GM12891 (cell line): Measurements from ENCODE around the gene CDYL2.

Source experiments
- DNase-seq: peaks from one replicate; pipeline ENCODE4 v3.0.0; 2011; ENCODE audit warnings: low spot score; ENCODE audit not compliant: insufficient read length
- FAIRE-seq: peaks from 2 replicates; lab custom pipeline; 2011; peaks lifted over from hg19 to GRCh38; lab: Jason Lieb, UNC
- PAX5 ChIP-seq: IDR thresholded peaks from 2 replicates; pipeline ENCODE4 v1.6.1; 2011; ENCODE audit warnings: low read length, moderate library complexity, mild to moderate bottlenecking; ENCODE audit not compliant: insufficient read depth, severe bottlenecking
- POLR2A ChIP-seq: IDR thresholded peaks from 2 replicates; pipeline ENCODE4 v1.6.1; 2011; ENCODE audit warnings: low read depth, low read length, control low read depth
- POLR2AphosphoS5 ChIP-seq: IDR thresholded peaks from 2 replicates; pipeline ENCODE4 v1.6.1; 2011; ENCODE audit warnings: low read depth, low read length, control low read depth
- POU2F2 ChIP-seq: IDR thresholded peaks from 2 replicates; pipeline ENCODE4 v1.6.1; 2011; ENCODE audit warnings: low read depth, mild to moderate bottlenecking, control low read depth, low read length, moderate library complexity
- SPI1 ChIP-seq: IDR thresholded peaks from 2 replicates; pipeline ENCODE4 v1.6.1; 2011; ENCODE audit warnings: low read depth, low read length, control low read depth
- TAF1 ChIP-seq: IDR thresholded peaks from 2 replicates; pipeline ENCODE4 v1.6.1; 2011; ENCODE audit warnings: low read depth, low read length, control low read depth

CDYL2 gene

DNA sequence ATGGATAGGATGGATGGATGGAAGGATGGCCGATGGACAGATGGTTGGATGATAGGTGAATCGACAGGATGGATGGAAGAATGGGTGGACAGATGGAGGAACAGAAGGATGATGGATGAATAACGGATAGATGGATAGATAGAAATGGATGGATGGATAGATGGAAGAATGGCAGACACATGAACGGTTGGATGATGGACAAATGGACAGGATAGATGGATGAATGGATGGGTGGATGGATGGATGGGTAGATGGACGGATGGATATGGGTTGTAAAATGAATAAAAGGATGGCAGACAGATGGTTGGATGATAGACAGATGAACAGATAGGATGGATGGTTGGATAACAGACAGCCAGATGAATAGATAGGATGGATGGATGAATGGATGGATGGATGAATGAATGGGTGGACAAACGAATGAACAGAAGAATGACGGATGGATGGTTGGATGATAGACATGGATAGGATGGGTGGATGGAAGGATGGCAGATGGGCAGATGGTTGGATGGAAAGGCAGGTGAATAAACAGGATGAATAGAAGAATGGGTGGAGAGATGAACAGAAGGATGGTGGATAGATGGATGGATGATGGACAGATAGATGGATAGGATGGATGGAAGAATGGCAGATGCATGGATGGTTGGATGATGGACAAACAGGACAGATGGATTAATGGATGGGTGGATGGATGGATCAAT, 207.7 kb downstream of the CDYL2 start:
- TF ChIP-seq SPI1 (no peak), POLR2A (no peak), POU2F2 (no peak), PAX5 (no peak), TAF1 (no peak), POLR2AphosphoS5 (no peak)
- DNase-seq (no peak), FAIRE-seq (peak; percentile 41)

DNA sequence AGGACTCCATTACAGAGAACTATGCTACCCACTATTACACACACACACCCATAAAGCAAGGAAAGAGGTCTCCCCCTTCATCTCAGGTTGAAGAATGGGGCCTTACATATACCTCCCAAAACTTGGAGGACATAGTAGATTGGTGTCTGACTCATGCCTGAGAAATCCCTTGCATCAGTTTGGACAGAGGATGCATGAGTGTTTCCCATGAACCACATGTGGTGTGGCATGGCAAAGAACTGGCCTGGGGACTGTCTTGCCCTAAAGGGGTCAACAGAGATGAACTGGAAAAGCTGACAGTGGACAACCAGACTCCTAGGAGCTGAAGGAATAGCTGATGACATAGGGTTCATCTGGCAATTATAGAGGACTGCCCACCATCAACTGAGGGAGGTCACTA, 209.6 kb downstream of the CDYL2 start:
- no peak for TF ChIP-seq POLR2A
- TF ChIP-seq POU2F2 = no peak
- no peak for TF ChIP-seq TAF1
- no peak for TF ChIP-seq POLR2AphosphoS5
- no peak for TF ChIP-seq PAX5
- TF ChIP-seq SPI1 = no peak
- FAIRE-seq = no peak
- no peak for DNase-seq

DNA sequence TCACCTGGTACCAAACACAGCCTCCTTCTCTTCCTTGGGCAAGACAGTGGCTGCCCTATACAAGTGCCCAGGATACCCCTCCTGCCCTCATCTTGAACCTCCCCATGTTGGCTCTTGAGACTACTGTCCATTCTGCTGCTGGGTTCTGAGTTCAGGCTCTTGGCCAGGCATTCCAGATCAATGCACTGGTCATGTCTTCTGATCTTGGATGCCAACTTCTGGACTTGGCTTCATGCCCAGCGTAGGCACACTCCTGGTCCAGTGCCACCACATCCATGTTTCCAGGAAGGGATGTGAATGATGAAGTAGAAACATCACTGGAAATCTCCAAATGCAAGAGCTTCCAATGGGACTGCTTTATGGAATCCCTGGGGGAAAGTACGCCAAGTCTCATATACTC, 212.1 kb downstream of the CDYL2 start:
- TF ChIP-seq SPI1 (no peak), TAF1 (no peak), POU2F2 (no peak), POLR2AphosphoS5 (no peak), PAX5 (no peak), POLR2A (no peak)
- FAIRE-seq (no peak), DNase-seq (no peak)

DNA sequence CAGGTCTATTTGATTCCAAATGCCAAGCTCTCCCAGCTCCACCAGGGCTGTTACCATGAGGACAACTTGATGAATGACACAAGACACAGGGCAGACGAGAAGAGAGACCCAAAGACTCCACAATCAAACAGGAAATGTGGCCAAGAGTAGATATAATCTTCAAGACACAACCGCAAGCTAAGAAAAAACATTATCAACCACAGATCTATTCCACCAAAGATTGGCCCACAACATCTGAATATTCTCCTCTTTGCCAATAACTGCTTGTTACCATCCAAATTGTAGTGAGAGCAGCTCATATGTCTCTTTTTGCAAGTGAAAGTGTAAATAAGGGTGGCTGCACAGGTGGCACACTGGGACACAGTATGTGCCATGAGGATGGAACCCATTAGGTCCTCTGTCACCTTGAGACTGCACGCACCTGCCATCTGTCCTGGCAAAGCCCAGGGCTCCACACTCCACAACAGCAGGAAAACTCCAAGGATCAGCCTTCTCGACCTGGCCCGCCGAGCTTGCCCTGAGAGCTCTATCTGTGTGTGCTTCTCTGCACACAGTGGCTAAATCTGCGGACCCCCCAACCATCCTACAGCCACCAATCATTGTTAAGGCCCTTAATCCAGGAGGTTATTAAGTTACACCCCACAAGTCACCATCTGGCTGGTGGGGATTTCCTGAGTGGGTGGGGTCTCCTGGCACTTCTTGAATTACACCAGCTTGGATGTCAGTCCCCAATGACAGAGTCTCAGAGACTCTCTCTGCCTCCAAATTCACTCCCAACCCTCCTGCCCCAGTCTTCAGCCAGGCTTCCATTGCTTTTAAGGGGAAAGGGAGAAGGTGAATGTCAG, 213.1 kb downstream of the CDYL2 start:
- no peak for TF ChIP-seq POU2F2
- TF ChIP-seq TAF1 = no peak
- TF ChIP-seq POLR2AphosphoS5 = no peak
- no peak for TF ChIP-seq POLR2A
- no peak for TF ChIP-seq SPI1
- TF ChIP-seq PAX5 = no peak
- DNase-seq = no peak
- FAIRE-seq = peak; percentile 51

DNA sequence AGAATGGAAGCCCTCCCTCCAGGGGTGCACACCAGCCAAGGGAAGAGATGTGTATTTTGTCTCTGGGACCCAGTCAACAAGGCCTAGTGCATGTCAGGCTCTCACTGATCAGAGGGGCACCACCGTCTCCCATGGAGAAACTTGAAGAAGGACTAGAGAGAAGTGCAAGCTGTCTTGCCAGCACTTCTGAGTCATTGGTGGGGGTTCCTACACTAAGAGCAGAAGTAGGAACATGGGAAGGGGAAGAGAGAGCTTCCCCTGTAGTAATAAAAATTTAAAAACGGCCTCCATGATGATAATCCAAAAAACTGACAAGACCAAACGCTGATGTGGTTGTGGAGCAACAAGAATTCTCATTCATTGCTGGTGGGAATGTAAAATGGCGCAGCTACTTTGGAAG, 217.3 kb downstream of the CDYL2 start:
- FAIRE-seq (no peak), DNase-seq (no peak)
- TF ChIP-seq POLR2AphosphoS5 (no peak), SPI1 (no peak), TAF1 (no peak)

DNA sequence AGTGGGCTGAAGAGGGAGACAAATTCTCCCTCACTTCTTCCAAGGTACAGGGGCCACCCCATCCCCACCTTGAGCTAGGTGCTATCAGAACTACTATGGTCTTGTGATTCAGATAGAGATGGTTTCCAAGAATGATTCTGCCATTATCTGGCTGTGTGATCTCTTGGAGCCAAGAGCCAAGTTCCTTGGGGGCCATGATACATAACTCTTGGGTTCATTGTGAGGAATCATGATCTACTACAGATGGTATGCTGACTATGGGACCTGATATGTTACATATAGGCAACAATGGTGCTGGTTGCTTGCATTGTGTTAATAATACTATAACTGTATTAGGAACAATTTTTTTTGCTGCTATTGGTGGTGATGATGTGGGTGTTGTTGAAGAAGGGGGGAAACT, 217.9 kb downstream of the CDYL2 start:
- no peak for FAIRE-seq
- no peak for DNase-seq
- no peak for TF ChIP-seq PAX5
- no peak for TF ChIP-seq POU2F2
- no peak for TF ChIP-seq POLR2AphosphoS5
- no peak for TF ChIP-seq TAF1
- TF ChIP-seq SPI1 = no peak
- no peak for TF ChIP-seq POLR2A

DNA sequence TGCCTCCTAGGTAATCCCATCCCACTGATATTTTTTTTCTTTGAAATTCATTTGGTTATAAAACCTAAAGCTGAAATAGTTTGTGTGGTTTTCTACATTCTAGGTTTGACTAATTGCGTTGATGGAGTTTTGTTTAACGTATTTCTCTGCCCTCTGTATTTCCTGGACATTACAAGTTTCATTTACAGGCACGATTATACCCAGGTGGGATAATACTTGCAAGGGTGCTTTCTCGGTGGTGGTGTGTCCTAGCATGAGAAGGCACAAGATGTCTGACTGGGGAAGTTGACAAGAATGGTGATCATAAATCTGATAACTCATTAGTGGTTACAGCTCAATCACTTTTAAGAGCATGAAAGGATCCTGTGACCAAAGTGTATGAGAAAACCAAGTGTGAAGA, 218.6 kb downstream of the CDYL2 start:
- FAIRE-seq = peak; percentile 38
- TF ChIP-seq POLR2A (no peak), PAX5 (no peak), SPI1 (no peak), POU2F2 (no peak), TAF1 (no peak), POLR2AphosphoS5 (no peak)
- no peak for DNase-seq

DNA sequence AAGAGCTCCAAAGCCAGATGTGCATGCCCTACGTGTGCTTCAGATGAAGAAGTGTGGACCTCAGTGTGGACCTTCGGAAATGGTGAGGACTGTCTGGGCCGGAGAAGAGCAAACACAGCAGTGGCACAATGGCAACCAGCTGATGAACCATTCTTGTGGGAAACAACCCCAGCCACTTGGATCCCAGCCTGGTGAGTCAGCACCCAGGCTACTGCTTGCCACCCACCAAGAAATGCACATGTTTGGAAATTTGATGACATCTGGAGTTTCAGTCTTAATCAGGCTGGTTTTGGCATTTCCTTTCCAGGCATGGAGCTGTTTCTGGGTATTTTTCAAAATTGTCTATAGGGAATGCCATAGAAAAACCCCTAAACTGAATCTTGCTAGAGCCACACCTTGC, 220.9 kb downstream of the CDYL2 start:
- FAIRE-seq (no peak), DNase-seq (no peak)
- TF ChIP-seq PAX5 = no peak
- no peak for TF ChIP-seq POLR2AphosphoS5
- no peak for TF ChIP-seq POU2F2
- no peak for TF ChIP-seq TAF1
- no peak for TF ChIP-seq POLR2A
- no peak for TF ChIP-seq SPI1

DNA sequence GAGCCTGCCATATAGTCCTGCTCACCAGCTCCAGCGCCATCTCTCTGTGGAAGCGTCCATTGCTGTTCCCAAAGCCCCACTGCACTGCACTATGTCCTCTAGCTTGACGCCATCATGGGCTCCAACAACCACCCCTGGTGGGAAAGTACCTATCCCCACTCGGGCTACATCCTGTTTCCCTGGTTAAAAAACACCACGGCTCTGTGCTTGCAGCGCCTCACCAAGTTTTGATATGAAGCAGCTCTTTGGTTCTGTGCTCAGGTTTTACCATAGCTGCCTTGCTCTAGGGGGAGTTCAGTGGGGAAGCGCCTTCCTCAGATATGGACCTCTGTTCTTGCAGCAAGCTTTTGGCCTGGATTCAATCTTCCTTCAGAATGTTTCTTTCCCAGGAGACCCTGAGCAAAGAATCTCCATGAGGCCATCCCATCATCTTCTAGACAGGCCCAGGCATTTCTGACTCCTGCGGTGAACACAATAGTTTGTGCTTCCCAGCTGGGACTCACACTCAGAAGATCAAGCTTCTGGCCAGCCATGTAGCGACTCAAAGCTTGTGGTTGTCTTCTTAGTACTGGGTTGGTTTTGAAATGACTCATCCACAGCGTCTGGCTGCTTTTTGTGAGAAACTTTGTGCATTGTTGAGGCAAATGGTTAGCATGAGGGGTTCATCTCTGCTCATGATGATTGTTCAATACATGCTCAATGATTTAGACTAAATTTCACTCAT, 224.1 kb downstream of the CDYL2 start:
- FAIRE-seq (peak; percentile 97), DNase-seq (peak; percentile 43)
- TF ChIP-seq PAX5 (no peak), TAF1 (peak; percentile 21; the same call in 1 of the 2 replicates), POLR2AphosphoS5 (no peak), SPI1 (peak; percentile 46), POU2F2 (0 out of 2 replicates have a peak, but pooled peaks have one; percentile 18), POLR2A (0 out of 2 replicates have a peak, but pooled peaks have one; percentile 39)
